ENCODE results near the gene FASN.

GRCh38 chr17:82047914-82048570 is 50.0 kb downstream of the FASN start:
- TF ChIP-seq CTCF (IDR thresholded peaks at IDR 0.05) (no peak), POLR2AphosphoS5 (IDR thresholded peaks at IDR 0.05; ENCODE audit: low read depth, low read length) (no peak), REST (IDR thresholded peaks at IDR 0.05; ENCODE audit: insufficient read depth in 1 of 2, low read depth in 2 of 2, low read length in 1 of 2) (no peak), SIN3A (IDR thresholded peaks at IDR 0.05; ENCODE audit: borderline replicate concordance, insufficient read depth, low read depth, low read length) (no peak)

Data from Panc1 (cell line).